AG20443 (cell line): ENCODE data around the gene ROPN1L.

Experiments used
- DNase-seq: peaks from one replicate; pipeline ENCODE4 v3.0.0; 2012; ENCODE audit warnings: low spot score, mixed read lengths

The ROPN1L gene

GRCh38 chr5:10441083-10441991 is at the start of gene ROPN1L:
Gene ROPN1L (plus strand): TSS chr5:10441879. CDS start chr5:10442168, 289 bp downstream.
- DNase-seq, result peak; percentile 99

DNA sequence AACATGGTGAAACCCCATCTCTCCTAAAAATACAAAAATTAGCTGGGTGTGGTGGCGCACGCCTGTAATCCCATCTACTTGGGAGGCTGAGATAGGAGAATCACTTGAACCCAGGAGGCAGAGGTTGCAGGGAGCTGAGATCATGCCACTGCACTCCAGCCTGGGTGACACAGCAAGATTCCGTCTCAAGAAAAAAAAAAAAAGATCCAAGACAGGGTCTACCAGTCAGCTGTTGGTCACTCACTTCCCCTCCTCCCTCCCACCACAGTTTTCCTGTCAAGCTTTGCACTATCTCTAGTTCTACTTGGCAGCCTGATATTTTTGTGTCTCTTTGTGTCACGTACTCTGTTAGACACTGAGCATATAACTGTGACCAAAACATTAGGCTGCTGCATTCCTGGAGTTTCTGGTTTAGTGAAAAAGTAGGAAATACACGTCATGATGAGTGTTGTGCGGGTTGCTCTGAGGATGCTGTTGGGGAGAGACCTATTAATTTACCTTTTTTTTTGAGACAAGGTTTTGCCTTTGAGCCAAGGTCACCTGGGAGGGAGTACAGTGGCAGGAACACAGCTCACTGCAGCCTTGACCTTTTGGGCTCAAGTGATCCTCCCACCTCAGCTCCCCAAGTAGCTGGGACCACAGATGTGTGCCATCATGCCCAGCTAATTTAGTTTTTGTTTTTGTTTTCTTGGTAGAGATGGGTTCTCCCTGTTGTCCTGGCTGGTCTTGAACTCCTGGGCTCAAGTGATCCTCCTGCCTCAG is 48.9 kb upstream of the ROPN1L start:
- DNase-seq, result peak; percentile 42

GRCh38 chr5:10393491-10393890 is 48.2 kb upstream of the ROPN1L start:
- peak; percentile 66 for DNase-seq

DNA sequence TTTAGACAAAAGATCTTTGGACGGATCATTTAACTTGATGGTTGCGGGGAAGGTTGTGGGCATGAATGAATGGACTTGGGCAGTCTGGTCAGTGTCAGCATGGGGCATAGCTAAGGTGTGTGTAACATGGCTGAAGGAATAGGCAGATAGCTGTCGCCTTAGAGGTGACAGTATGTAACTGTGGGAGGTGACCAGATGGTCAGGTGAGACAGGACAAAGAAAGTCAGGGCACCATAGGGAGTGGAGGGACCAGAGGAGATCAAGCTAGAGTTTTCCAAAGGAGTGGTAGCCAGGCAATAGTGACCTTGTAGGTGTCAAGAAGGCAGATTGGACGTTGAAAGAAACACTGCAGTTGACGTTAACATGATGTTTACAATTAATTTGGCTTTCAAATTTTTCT is 45.1 kb upstream of the ROPN1L start:
- no peak for DNase-seq

- no peak for DNase-seq
These were observed 41.8 kb upstream of the ROPN1L start for GRCh38 chr5:10399839-10400238.

DNA sequence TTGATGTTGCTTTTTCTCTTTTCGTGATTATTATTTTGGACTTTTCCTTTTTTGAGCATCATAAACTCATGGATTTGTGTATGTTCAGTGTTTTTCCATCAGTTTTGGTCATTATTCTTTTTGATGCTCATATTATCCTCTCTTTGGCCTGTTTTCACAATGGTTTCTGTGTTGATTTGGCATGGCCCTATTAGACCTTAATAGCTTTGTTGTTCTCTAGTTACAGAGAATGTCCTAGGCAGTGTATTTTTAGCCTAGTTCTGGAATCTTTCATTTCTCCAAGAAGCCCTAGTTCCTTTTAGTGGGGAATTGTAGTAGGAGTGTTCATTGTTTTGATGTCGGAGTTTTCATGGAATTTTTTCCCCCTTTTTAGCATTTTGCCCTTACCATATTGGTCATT is 41.3 kb upstream of the ROPN1L start:
- no peak for DNase-seq

DNA sequence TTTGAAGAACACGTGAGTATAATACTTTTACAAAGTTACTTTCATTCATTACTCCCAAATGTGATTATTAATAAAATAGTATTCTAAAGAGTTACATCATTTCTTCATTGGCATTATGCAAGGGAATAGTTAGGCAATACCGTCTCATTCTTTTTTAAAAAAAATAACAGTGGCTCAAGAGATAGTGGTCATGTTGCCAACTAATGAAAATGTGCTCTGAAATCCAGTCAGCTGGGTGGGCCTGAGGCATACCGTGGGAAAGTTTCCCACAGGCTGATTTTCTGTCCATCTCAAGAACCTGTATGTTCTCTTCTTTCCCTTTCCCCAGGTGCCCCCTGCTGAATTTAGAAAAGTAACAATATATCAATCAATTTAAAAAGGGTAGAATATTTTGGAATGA is 40.8 kb upstream of the ROPN1L start:
- DNase-seq, result peak; percentile 59

GRCh38 chr5:10401498-10401897 is 40.2 kb upstream of the ROPN1L start:
- no peak for DNase-seq

DNA sequence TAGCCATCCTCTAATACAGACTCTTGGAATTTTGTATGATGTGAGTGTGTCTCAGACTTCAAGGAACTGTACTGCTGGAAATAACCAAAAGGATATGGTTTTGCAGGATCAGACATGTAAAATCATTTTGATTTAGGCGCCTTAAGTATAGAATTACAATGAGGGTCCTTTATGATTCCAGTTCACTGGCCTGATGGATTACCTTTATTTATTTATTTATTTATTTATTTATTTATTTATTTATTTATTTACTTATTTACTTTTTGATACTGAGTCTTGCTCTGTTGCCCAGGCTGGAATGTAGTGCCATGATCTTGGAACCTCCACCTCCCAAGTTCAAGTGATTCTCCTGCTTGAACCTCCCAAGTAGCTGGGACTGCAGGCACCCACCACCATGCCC is 37.9 kb upstream of the ROPN1L start:
- no peak for DNase-seq

DNA sequence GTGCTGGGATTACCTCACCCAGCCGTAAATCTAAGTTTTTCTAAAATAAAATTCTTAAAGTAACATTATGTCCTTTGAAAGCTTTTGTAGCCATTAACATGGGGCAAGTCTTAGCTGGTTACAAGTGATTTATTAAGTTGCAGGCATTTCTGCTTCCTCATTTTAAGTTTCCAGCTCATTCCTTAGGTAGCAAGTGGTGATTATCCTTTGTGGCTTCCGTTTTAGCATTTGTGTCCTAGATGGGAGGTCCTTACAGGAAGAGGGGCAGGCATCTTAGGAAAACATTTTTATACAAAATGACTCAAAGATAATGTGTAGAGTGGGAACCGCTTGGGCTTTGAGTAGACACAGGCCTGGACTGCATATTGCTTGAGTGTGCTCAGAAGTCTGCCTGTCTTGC is 35.0 kb upstream of the ROPN1L start:
- no peak for DNase-seq

- DNase-seq, result no peak
These were observed 32.2 kb upstream of the ROPN1L start for GRCh38 chr5:10409504-10409903.

- DNase-seq, result no peak
These were observed 31.0 kb upstream of the ROPN1L start for GRCh38 chr5:10410662-10411061.

GRCh38 chr5:10411336-10411735 is 30.3 kb upstream of the ROPN1L start:
- no peak for DNase-seq

DNA sequence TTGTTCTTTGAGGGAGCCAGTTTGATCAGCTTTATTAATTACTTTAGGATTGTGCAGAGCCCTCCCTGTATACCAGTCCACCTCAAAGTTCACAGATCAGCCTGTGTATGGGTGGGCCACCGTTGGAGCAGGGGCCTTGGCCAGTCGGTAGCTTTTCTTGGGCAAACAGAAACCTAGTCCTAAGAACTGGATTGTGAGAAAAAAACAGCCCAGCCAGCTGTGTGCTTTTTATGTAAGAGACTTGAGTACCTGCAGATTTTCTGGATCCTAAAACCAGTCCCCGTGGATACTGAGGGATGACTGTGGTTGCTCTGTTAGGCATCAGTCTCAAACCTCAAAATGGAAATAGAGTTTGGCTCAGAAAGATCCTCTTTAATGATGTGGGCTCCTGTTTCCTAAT is 24.8 kb upstream of the ROPN1L start:
- DNase-seq, result no peak

DNA sequence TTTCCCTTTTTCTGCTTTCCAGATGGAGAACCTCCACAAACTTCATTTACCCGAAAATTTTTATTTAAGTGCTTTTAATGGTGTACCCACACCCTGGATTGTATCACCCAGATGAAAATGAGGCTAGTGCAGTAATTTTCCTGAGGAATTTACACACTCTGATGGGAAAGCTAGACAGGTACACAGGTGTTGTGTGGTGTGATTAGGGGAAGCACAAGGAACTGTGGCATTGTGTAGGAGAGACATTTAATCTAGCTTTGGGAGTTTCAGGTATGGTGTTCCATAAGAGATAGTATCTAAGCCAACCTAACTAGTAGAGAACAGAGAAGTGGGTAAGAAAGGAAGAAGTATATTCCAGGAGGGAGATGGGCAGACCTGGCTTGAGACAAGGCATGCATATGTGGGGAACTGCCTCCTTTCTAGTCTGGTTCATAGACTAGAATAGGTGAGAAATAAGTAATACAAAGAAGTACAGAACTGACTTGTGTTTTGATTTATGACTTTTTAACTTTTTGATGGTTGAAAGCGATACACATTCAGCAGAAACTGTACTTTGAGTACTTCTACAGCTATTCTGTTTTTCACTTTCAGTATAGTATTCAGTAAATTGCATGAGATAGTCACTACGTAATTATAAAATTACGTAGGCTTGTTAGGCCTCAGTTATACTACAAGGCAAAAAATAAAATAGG is 22.9 kb upstream of the ROPN1L start:
- no peak for DNase-seq

GRCh38 chr5:10420468-10420867 is 21.2 kb upstream of the ROPN1L start:
- DNase-seq, result no peak

- DNase-seq, result peak; percentile 37
These were observed 20.7 kb upstream of the ROPN1L start for GRCh38 chr5:10420932-10421331.

DNA sequence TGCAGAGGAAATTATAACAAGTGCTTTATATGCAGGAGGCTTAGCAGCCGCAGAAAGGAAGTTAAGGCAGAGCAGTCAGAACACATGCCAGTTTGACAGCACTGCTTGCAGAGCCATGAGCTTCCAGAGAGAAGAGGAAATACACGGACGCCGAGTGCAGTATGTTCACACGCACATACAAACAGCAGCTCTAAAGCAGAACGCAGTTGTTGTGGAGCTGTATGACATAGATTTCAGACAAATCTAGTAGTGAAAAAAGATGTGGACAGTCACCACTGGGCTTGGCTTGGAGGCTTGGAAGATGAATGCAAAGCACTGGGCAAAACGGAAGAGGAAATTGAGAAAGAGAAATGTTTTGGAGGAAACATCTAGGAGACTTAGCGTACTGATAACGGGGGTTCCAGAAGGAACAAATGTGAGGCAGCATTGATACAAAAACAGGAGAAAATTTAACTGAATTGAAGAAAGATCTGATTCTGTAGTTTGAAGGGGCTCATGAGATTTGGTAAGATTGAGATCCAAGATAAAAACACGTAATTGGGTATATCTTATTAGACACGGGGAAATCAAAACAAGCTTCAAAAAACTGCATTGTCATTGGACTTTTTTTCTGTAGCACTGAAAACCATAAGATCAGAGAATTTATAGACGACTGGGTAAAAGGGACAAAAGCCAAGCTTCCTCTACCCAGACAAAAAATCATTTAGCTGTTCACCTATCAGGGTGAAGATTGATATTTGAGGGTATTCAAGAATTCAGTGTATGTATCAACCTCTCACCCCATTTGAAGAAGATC is 19.6 kb upstream of the ROPN1L start:
- DNase-seq, result peak; percentile 15

DNA sequence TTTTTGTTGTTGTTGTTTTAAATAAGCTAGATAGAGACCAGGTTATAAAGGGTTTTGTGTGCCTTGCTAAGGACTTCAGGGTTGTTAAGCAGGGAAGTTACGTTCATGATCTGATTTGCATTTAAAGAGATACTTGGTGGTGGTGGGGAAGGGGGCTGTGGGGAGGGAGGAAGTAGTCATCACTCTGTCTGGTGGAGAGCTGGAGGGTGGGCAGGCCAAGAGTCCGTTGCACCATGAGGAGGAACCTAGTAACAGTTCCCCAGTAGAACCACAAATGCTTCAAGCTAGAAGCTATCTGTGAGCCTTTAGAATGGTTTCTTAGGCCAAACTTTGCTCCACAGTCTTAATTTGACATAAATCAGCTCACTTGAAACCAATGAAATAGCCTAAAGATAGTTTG is 18.7 kb upstream of the ROPN1L start:
- no peak for DNase-seq

GRCh38 chr5:10424124-10424731 is 17.5 kb upstream of the ROPN1L start:
- DNase-seq, result peak; percentile 66

- DNase-seq, result no peak
These were observed 14.5 kb upstream of the ROPN1L start for GRCh38 chr5:10427201-10427600.
